DMS 273 (cell line): Measurements from ENCODE around the gene CNIH3.

Experiments used
- DNase-seq: peaks from one replicate; lab custom pipeline; 2025; ENCODE audit not compliant: unreplicated experiment; lab: John Stamatoyannopoulos, UW

The CNIH3 gene

GRCh38 chr1:224739997-224740684, 124.0 kb downstream of the CNIH3 start:
- DNase-seq, result no peak

GRCh38 chr1:224740685-224741052, 124.6 kb downstream of the CNIH3 start:
- no peak for DNase-seq

- DNase-seq, result no peak
These were observed 126.2 kb downstream of the CNIH3 start for GRCh38 chr1:224742349-224742748.

- no peak for DNase-seq
These were observed 127.6 kb downstream of the CNIH3 start for GRCh38 chr1:224743608-224744164.

GRCh38 chr1:224744521-224744920, 128.4 kb downstream of the CNIH3 start:
- no peak for DNase-seq

- no peak for DNase-seq
These were observed 129.3 kb downstream of the CNIH3 start for GRCh38 chr1:224745394-224745793.

- no peak for DNase-seq
These were observed 129.8 kb downstream of the CNIH3 start for GRCh38 chr1:224745924-224746323.

GRCh38 chr1:224747578-224747977, 131.5 kb downstream of the CNIH3 start:
- DNase-seq, result peak; percentile 94

- DNase-seq, result no peak
These were observed 133.8 kb downstream of the CNIH3 start for GRCh38 chr1:224749916-224750315.

GRCh38 chr1:224751624-224752311, 135.7 kb downstream of the CNIH3 start:
- DNase-seq, result no peak

GRCh38 chr1:224753491-224753890, 137.4 kb downstream of the CNIH3 start:
- DNase-seq, result no peak

GRCh38 chr1:224755586-224755985, 139.5 kb downstream of the CNIH3 start:
- no peak for DNase-seq

GRCh38 chr1:224757508-224757907, 141.4 kb downstream of the CNIH3 start:
- DNase-seq, result no peak

GRCh38 chr1:224759135-224759534, 143.0 kb downstream of the CNIH3 start:
- no peak for DNase-seq

- DNase-seq, result no peak
These were observed 143.6 kb downstream of the CNIH3 start for GRCh38 chr1:224759681-224760091.

- DNase-seq, result no peak
These were observed 144.0 kb downstream of the CNIH3 start for GRCh38 chr1:224760163-224760562.

GRCh38 chr1:224761245-224761644, 145.1 kb downstream of the CNIH3 start:
- no peak for DNase-seq

GRCh38 chr1:224762046-224762445, 145.9 kb downstream of the CNIH3 start:
- no peak for DNase-seq

- no peak for DNase-seq
These were observed 146.6 kb downstream of the CNIH3 start for GRCh38 chr1:224762701-224763100.

GRCh38 chr1:224763126-224763775, 147.1 kb downstream of the CNIH3 start:
- no peak for DNase-seq

GRCh38 chr1:224766266-224766665, 150.1 kb downstream of the CNIH3 start:
- DNase-seq, result no peak

- no peak for DNase-seq
These were observed 150.9 kb downstream of the CNIH3 start for GRCh38 chr1:224767031-224767430.
